ENCODE data around the gene LRRC15. TPM values are rescaled to one million over a fixed set of nuclear protein-coding genes. Genes with fewer than 3 reads are reported as not detected.

The LRRC15 gene
- total and polyA plus RNA-seq, 8 donors = 0.02 to 0.25 (median 0.08) TPM; not detected in 1

DNA sequence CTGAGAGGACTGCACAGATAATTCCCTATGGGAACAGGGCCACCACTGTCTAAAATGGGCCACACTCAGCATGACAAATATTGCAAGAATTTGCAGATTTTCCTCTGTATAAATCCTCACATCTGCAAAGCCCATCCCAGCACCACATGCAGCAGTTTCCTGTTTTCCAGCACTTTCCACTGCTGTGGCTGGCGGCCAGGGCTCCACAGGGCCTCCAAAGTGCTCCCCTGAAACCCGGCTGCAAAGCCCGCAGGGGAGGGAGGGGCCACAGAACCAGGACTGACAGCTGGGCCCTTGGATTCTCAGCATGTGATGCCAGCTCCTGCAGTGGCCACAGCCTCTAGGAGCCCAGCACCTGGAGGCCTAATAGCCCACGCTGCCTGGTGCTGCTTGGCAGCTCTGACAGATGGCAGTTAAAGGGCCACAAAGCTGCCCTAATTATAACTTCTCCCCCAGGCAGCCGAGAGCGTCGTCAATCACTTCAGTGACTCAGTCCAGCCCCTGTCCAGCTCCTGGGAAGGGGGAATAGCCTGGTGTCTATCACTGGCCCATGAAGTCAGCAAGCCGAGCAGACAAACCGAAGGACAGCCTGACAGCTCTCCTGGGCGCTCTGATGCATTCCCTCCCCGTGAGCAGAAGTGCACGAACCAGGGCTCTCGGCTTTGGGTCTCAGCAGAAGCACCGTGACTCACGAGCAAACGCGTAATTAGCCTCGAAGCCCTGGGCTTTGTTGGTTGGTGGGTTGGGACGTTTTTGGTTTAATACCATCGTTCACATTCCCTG, 4.7 kb downstream of the LRRC15 start:
- no peak overlapping the region for H3K27ac ChIP-seq
- intact Hi-C loops (cut with DNase I) = no loop called here
- DNase-seq (peak in 1 of 6 donors; percentile 27), ATAC-seq (peak in 2 of 4 donors; percentile 68 to 74), FAIRE-seq (no peak)
- no peaks in the 10 kb centered on the region for H3K4me1 ChIP-seq
- no peaks in the 10 kb centered on the region for H3K9me3 ChIP-seq
- WGBS, 2 donors = 48 to 60% methylated on average over 20 of the region's 20 CpGs
- TF ChIP-seq, protein P1, sequence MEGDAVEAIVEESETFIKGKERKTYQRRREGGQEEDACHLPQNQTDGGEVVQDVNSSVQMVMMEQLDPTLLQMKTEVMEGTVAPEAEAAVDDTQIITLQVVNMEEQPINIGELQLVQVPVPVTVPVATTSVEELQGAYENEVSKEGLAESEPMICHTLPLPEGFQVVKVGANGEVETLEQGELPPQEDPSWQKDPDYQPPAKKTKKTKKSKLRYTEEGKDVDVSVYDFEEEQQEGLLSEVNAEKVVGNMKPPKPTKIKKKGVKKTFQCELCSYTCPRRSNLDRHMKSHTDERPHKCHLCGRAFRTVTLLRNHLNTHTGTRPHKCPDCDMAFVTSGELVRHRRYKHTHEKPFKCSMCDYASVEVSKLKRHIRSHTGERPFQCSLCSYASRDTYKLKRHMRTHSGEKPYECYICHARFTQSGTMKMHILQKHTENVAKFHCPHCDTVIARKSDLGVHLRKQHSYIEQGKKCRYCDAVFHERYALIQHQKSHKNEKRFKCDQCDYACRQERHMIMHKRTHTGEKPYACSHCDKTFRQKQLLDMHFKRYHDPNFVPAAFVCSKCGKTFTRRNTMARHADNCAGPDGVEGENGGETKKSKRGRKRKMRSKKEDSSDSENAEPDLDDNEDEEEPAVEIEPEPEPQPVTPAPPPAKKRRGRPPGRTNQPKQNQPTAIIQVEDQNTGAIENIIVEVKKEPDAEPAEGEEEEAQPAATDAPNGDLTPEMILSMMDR (IDR thresholded peaks at IDR 0.05) = no peak
- H3K27me3 ChIP-seq = no peaks in the 10 kb centered on the region
- no peaks in the 10 kb centered on the region for H3K36me3 ChIP-seq
- H3K4me3 ChIP-seq = no peak overlapping the region

DNA sequence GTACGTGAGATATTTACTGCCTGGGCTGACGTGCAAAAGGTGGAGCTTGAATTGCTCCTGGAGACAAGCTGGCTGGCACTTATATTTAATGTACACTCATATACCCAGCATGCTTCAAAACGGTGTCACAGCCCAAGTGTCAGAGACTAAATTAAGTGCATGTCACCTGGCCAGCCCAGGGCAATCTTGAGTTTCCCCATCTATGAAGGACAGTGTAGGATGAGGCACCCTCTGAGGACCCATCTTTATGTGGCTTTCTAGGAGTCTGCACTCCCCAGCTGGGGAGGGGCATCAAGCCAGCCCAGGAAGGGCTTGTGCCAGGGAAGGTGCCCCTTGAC, 5.3 kb downstream of the LRRC15 start:
- FAIRE-seq = no peak
- no peak overlapping the region for H3K27ac ChIP-seq

DNA sequence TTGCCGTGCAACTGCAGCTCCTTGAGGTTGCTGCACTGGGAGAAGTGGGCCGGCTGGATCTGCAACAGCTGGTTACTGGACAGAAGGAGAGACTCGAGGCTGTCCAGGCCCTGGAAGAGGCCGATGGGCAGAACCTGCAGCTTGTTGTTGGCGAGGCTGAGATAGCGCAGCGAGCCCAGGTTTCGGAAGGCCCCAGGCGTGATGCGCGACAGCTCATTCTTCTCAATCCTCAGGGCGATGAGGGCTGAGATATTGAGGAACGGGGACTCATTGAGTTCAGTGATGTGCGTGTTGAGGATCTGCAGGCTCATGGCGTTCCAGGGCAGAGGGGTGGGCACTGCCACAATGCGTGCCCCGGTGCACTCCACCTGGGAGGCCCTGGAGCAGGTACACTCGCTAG, 9.0 kb downstream of the LRRC15 start:
- TF ChIP-seq, protein P1 (IDR thresholded peaks at IDR 0.05) = no peak
- DNase-seq (no peak), FAIRE-seq (no peak), ATAC-seq (no peak)
- 79 to 83% methylated on average over 18 of the region's 18 CpGs for WGBS, 2 donors
- Histone ChIP-seq H3K27me3 (no peaks in the 10 kb centered on the region), H3K4me3 (no peak overlapping the region), H3K36me3 (no peaks in the 10 kb centered on the region), H3K9me3 (no peaks in the 10 kb centered on the region), H3K27ac (no peak overlapping the region), H3K4me1 (no peaks in the 10 kb centered on the region)
- intact Hi-C loops (cut with DNase I) = no loop called here

More for the DNA sequence above, 5.3 kb downstream of the LRRC15 start:
- Histone ChIP-seq H3K36me3 (no peaks in the 10 kb centered on the region), H3K9me3 (no peaks in the 10 kb centered on the region), H3K27me3 (no peaks in the 10 kb centered on the region), H3K4me3 (no peak overlapping the region), H3K4me1 (no peaks in the 10 kb centered on the region)
- peak in 1 of 4 donors; percentile 18 for ATAC-seq
- no peak for DNase-seq
- intact Hi-C loops (cut with DNase I) = no loop called here
- TF ChIP-seq, protein P1 (IDR thresholded peaks at IDR 0.05) = no peak
- WGBS, 2 donors = 48 to 60% methylated on average over 3 of the region's 3 CpGs

DNA sequence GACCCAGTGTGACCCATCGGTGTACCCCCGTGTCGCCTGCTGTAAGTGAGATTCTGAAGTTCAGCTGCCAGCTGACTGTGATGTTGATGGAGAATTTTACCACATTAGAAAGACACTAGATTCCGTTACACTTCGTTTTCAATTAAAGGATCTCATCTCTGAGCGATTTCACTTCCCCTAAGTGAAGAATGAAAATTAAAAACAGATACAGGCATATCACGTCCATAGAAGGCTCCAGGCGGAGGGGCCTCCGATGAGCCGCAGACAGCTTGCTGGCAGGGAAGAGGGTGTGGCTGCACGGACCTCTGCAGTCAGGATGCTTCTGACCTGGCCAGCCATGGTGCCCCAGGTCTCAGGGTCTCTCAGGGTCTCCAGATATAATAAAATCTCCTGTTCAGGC, 11.9 kb downstream of the LRRC15 start:
- no peaks in the 10 kb centered on the region for H3K9me3 ChIP-seq
- no peak overlapping the region for H3K4me3 ChIP-seq
- DNase-seq = no peak
- no peaks in the 10 kb centered on the region for H3K4me1 ChIP-seq
- H3K27me3 ChIP-seq = no peaks in the 10 kb centered on the region
- H3K27ac ChIP-seq = no peak overlapping the region
- ATAC-seq = no peak
- FAIRE-seq = no peak
- TF ChIP-seq, protein P1 (IDR thresholded peaks at IDR 0.05) = no peak
- no peaks in the 10 kb centered on the region for H3K36me3 ChIP-seq
- WGBS, 2 donors = 71 to 81% methylated on average over 11 of the region's 11 CpGs
- intact Hi-C loops (cut with DNase I) = no loop called here

DNA sequence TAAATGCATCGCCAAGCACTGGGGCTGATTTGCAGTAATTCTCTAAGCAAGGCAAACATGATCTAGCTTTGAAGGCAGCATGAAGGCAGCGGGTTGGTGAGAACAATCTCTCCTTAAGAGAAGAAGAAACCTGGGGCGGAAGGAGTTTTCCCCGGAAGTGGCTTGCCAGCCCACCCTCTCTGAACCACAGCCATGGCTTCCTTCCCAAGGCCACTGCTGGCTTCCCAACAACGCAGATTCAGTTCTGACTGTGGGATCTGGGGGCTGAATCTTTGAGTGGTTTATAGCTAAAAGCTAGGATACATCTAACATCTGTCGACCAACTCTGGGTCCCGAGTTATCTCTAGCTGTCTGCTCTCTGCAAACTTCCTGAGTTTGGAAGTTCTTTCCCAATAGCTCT, 14.2 kb downstream of the LRRC15 start:
- Histone ChIP-seq H3K4me3 (no peak overlapping the region), H3K27me3 (no peaks in the 10 kb centered on the region), H3K4me1 (no peaks in the 10 kb centered on the region), H3K36me3 (no peaks in the 10 kb centered on the region), H3K9me3 (no peaks in the 10 kb centered on the region), H3K27ac (no peak overlapping the region)
- WGBS, 2 donors = 53 to 65% methylated on average over 7 of the region's 7 CpGs
- no peak for DNase-seq
- intact Hi-C loops (cut with DNase I) = no loop called here
- TF ChIP-seq, protein P1 (IDR thresholded peaks at IDR 0.05) = no peak
- FAIRE-seq = no peak
- ATAC-seq = no peak

Data from pancreas (tissue), 10 donors.